AG08395 (cell line): ENCODE data around the gene NSFL1C.
"Not testable (repeated sequence)": the region's sequence is repeated elsewhere in the genome, so short reads cannot be mapped to it uniquely, and the experiment has no call there.

ENCODE experiments used
- DNase-seq: peaks from one replicate; pipeline ENCODE4 v3.0.0; 2012; ENCODE audit warnings: mixed read lengths, low spot score

Gene NSFL1C

GRCh38 chr20:1423625-1424106 lies 43.0 kb downstream of the NSFL1C start:
- DNase-seq = no peak

DNA sequence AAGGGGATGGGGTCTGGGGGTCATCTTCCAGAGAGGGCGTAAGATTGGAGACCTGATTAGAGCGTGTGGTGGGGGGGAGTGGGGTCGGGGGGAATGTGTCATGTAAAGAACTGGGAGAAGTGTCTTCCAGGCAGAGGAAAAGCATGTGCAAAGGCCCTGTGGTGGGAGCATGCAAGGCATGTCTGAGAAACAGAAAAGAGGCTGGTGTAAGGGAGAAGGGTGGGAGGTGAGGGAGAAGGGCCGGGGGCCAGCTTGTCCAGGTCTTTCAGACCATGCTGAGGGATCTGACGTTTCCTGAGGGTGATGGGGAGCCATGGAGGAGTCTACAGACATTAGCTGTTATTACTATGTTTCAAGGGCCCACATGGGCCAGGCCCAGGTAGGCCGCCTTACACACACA lies 43.4 kb downstream of the NSFL1C start:
- no peak for DNase-seq

GRCh38 chr20:1422753-1423152 lies 43.9 kb downstream of the NSFL1C start:
- DNase-seq = no peak

GRCh38 chr20:1420066-1420465 lies 46.6 kb downstream of the NSFL1C start:
- DNase-seq = no peak

DNA sequence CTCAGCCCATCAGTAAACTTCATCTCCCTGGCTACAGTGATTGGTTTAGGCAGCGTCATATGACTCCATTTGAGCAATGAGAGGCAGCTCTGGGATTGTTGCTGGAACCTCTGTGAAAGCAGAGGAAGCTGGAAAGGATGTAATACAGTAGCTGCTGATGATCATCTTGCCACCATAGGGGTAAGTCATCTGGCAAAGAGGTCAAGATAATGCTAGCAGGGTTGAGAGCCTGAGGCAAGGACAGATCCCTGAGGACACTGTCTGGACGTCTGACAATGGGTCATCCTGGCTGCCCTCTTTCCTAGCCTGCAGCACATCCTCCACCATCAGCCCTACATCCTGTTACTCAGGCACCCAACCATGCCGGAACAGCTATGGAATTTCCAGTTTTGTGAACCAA lies 48.3 kb downstream of the NSFL1C start:
- peak; percentile 37 for DNase-seq

DNA sequence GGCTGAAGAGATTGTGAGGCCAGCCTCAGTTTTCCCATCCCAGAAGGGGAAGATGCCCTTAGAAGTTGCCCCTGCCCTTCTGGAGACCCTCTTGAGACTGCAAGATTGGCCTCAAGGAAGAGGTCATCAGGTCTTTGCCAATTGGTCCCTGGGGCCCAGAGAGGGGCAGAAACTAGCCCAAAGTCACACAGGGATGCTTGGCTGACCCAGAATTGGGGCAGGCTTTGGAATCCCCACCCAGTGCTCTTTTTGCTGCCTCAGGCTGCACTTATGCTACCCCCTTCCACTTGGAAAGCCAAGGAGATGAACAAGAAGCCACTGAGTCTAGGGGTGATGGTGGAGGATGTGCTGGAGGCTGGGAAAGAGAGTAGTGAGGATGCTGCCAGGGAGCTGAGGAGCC lies 48.9 kb downstream of the NSFL1C start:
- DNase-seq = no peak

GRCh38 chr20:1417273-1417672 lies 49.4 kb downstream of the NSFL1C start:
- peak; percentile 49 for DNase-seq

DNA sequence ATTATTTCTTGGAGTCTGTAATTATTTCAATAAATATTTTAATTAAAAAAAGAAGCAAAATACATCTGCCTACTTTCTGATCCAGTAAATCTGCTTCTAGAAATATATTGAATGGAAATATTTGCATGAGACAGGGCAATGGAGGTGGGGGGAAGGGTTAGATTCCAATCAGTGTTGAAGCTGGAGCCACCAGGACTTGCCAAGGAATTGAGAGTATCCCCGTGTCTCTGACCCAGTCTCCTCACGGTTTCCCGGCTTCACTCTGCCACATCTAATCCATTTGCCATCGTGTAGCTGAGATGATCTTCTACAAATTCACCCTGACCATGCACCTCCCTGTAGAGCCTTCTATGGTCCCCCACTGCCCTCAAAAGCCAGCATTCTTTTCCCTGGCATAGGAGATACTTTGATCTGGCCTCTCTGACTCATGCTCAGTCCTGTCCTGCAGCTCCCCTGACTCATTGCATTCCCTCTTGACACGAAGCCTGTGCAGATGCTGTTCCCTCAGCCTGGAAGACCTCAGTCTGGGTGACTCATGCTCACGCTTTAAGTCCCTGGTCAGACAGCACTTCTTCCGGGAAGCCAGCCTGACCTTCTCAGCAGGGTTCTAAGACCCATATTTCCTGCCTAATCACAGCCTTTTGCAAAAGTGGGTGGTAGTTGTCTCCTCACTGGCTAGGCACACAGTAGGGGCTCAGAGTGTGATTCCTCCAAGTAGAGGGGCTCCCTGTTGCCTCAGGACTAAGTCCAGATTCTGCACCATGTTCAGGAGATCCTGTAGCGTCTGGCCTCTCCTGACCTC lies 50.8 kb downstream of the NSFL1C start:
- peak; percentile 92 for DNase-seq

DNA sequence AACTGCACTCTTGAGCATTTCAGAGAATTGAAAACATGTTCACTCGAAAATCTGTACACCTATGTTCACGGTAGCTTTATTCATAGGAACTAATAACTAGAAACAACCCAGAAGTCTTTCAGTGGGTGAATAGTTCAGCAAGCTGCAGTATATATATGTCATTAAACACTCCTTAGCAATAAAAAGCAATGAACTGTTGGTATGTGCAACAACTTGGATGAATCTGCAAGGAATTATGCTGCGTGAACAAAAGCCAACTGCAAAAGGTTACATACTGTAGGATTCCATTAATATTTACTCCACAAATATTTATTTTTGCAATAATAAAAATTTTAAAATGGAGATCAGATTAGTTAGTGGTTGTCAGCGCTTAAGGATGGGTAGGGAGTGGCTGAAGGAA lies 51.7 kb downstream of the NSFL1C start:
- DNase-seq = no peak

DNA sequence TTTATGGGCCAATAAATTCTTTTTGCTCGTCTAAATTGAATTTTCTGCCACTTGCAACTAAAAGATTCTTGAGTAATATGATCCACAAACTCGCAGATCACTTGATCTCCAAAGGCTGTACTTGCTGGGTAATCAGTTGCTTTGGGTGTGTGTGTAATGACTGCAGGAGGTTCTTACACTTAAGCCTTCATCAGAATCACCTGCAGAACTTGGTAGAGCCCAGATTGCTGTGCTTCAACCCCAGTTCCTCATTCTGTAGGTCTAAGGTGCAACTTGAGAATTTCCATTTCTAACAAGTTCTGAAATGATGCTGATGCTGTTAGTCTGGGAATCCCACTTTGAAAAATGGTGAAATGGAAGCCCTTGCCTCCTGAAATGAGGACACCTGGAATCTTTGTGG lies 60.8 kb downstream of the NSFL1C start:
- no peak for DNase-seq

GRCh38 chr20:1403624-1404023 lies 63.0 kb downstream of the NSFL1C start:
- no peak for DNase-seq

GRCh38 chr20:1402149-1402548 lies 64.5 kb downstream of the NSFL1C start:
- no peak for DNase-seq

DNA sequence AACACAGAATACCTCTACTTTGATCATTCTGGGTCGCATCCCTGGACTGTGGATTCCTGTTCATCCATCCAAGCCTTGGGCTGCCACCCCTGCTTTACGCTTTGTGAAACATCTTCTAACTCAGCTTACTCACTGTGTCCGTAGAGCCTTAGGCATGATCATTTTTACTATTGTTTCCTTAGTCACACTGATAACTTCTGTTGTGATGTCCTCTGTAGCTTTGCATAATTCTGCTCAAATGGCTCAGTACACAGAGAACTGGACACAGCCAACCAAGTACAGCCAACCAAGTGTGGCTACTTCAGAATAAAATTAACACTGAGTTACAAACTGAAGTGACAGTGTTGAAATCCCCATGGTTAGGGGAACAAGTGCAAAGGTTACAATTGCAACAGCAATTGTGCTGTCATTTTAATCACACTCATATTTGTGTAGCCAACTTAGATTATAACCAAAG lies 65.2 kb downstream of the NSFL1C start:
- DNase-seq = no peak

DNA sequence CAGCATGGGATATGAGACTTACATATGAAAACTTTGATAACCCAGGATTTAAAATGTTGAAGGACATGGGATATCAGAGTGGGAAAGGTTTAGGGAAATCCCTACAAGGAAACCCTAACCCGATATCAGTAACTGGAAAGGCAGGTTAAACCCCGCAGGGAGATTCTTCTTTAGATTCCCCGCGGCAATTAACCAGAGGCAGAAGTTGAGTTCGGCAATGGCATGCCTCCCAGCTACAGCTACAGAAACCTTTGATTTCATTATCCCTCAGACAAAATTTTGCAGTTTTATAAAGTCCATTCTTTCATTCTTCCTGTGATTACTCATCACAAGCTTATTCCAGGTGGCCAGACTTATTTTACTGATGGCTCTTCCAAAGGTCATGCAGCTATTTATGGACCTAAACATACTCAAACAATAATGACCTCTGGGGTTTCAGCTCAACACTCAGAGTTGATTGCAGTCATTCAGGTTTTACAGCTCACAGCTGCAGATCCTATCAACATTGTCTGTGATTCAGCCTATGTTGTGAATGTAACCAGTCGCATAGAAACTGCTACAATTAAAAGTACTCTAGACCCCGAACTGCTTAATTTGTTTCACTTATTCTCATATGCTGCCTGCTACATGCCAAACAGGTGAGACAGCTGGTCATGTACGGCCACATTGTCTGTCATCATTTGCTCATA lies 66.8 kb downstream of the NSFL1C start:
- not testable (repeated sequence) for DNase-seq

GRCh38 chr20:1398185-1398584 lies 68.5 kb downstream of the NSFL1C start:
- not testable (repeated sequence) for DNase-seq

- no peak for DNase-seq
These were observed 68.9 kb downstream of the NSFL1C start for GRCh38 chr20:1397710-1398109.

- no peak for DNase-seq
These were observed 69.9 kb downstream of the NSFL1C start for GRCh38 chr20:1396702-1397101.

GRCh38 chr20:1396264-1396663 lies 70.4 kb downstream of the NSFL1C start:
- no peak for DNase-seq

- no peak for DNase-seq
These were observed 72.0 kb downstream of the NSFL1C start for GRCh38 chr20:1394686-1395085.

DNA sequence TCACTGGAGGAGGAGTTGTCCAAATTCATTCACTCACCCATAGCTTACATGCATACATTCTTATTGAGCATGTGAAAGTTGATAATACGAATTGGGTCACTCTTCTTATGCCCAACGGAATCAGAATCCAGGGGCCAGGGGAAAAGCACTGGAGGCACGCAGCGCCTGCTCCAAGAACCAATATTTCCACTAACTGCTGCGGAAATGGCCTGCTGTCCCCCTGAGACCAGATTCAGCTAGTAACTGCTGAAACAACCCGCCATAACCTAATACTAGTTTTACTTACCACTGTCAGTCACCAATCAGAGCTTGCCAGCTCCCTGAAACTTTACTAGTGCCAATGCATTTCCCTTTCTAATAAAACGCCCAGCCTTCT lies 73.2 kb downstream of the NSFL1C start:
- DNase-seq = no peak

DNA sequence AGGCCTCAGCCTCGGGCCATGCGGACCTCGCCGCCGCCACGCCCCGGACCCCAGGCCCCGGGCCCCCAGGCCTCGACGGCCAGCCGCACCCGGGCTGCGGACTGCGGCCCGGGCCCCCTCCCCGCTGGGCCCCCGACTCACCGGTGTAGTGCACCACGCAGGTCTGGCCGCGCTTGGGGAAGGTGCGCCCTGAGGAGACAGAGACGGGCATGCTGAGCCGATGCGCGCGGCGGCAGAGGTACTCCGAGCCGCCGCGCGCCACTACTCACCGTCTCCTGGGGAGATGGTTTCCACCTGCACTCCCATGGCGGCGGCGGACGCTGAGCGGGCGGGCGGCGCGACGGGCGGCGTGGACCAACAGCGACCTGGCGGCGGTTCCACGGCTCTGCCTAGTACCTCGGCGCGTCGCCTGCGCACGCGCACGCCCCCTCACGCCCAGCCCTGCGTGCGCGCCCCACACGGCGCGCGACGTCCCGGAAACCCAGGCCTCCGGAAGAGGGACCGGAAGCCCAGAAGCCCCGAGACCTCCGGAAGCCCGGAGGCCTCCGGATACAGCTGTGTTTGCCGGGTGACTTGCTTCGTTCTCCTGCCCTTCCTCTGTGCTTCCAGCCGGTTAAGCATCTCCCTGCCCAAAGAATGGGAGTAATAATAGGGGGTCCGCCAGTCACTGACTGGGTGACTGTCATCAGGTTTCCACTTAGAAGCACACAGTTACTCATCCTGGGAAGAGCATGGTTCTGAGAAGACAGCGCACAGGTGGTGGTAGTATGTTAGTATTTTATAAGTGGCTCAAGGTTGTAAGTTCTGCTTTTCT lies 73.7 kb downstream of the NSFL1C start, which contains the start of gene FKBP1A:
TSS of gene FKBP1A (minus strand) at position 362 of the 814 bp plus-strand sequence. CDS start at position 306, 56 bp downstream.
- DNase-seq = peak; percentile 97

- DNase-seq = no peak
These were observed 74.3 kb downstream of the NSFL1C start for GRCh38 chr20:1392443-1392692.
